Activated T-helper 1 cell treated with anti-CD3 and anti-CD28 coated beads, Interleukin-12 subunit alpha, Interleukin-12 subunit beta, Interleukin-2, Interleukin-4 antibody, amounts not matched to agents 30 ng/mL and 10 ng/mL and 1 ng/mL, durations not matched to agents 14 hours and 24 hours and 36 hours (primary cell): ENCODE data around the gene ZNF236. TPM values are rescaled to one million over a fixed set of nuclear protein-coding genes. Genes with fewer than 3 reads are reported as not detected.
A peak's percentile ranks its signal among the peaks of the same experiment; 100 is the strongest.

Experiments
- DNase-seq: peaks from one replicate; pipeline ENCODE4 v3.0.0; 2021; ENCODE audit warnings: low spot score
- H3K27ac Mint-ChIP-seq: one replicate; pipeline ENCODE4 v1.8.0; 2021; ENCODE audit warnings: mild to moderate bottlenecking, mixed read lengths
- H3K27me3 Mint-ChIP-seq: one replicate; pipeline ENCODE4 v1.8.0; 2022; ENCODE audit warnings: mild to moderate bottlenecking, moderate library complexity, mixed read lengths; ENCODE audit not compliant: insufficient read depth
- H3K36me3 Mint-ChIP-seq: one replicate; pipeline ENCODE4 v1.8.0; 2021; ENCODE audit warnings: low read depth, mixed read lengths
- H3K4me1 Mint-ChIP-seq: one replicate; pipeline ENCODE4 v1.8.0; 2021; ENCODE audit warnings: low read depth, mixed read lengths
- H3K4me3 Mint-ChIP-seq: one replicate; pipeline ENCODE4 v1.8.0; 2021; ENCODE audit warnings: mild to moderate bottlenecking, moderate library complexity, mixed read lengths
- H3K9me3 Mint-ChIP-seq: one replicate; pipeline ENCODE4 v1.8.0; 2021; ENCODE audit warnings: mixed read lengths
- intact Hi-C: fragments of 100-400 bp; cut with micrococcal nuclease; formaldehyde crosslinking; loops from one replicate; pipeline ENCODE4 v1.15.1; 2024
- total RNA-seq: library from RNA; stranded (reverse); gene quantifications from 2 replicates; pipeline ENCODE4 v1.2.3, GENCODE V29; 2022

ZNF236 gene
- total RNA-seq, 1 donor from 2014 or later = 18.0 TPM

DNA sequence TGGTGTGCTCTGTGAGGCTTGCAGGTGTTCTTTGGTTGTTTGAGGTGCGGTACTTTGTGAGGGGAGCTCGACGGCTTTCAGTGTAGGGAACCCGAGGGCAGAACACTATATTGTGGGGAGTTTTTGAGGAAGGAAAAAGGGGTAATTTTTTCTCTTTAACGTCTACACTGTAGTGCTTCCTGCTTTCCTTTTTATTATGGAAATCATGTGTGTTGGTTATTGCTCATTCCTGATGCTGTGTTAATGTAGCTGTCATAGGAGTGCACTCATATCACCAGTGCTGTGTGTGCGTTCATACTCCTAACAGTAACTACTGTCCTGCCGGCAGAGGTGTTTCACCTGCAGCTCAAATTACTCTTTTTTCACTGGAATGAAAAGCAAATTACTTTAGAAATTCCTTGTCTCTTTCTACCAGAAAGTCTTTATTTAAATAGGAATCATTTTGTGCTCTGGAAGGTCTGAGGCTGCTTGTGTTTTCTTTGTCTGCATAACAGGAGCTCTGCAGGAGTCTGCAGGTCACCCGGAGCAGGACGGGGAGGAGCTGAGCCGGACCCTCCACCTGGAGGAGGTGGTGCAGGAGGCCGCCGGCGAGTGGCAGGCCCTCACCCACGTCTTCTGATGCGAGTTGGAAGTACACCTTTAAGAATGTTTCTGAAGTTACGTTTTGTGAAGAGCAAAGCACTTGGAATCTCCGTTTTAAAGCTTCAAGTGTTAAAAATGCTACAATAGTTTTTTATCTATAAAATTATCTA is 145.5 kb downstream of the ZNF236 start:
- Mint-ChIP-seq H3K27ac (no peak overlapping the region), H3K9me3 (no peaks in the 10 kb centered on the region), H3K27me3 (no peaks in the 10 kb centered on the region), H3K4me1 (peaks cover 30% of the 10 kb centered on the region), H3K36me3 (peaks cover 18% of the 10 kb centered on the region), H3K4me3 (no peak overlapping the region)
- no peak for DNase-seq
- intact Hi-C loops = no loop called here

GRCh38 chr18:76970770-76971559 is 148.6 kb downstream of the ZNF236 start:
- Mint-ChIP-seq H3K9me3 (no peaks in the 10 kb centered on the region), H3K27me3 (no peaks in the 10 kb centered on the region), H3K36me3 (peaks cover 3% of the 10 kb centered on the region), H3K4me1 (no peaks in the 10 kb centered on the region), H3K27ac (no peak overlapping the region), H3K4me3 (no peak overlapping the region)
- no peak for DNase-seq
- intact Hi-C loops = no loop called here

GRCh38 chr18:76972241-76972640 is 149.9 kb downstream of the ZNF236 start:
- intact Hi-C loops = no loop called here
- Mint-ChIP-seq H3K27me3 (no peaks in the 10 kb centered on the region), H3K36me3 (peaks cover 3% of the 10 kb centered on the region), H3K9me3 (no peaks in the 10 kb centered on the region), H3K27ac (no peak overlapping the region), H3K4me3 (no peak overlapping the region), H3K4me1 (no peaks in the 10 kb centered on the region)
- no peak for DNase-seq

DNA sequence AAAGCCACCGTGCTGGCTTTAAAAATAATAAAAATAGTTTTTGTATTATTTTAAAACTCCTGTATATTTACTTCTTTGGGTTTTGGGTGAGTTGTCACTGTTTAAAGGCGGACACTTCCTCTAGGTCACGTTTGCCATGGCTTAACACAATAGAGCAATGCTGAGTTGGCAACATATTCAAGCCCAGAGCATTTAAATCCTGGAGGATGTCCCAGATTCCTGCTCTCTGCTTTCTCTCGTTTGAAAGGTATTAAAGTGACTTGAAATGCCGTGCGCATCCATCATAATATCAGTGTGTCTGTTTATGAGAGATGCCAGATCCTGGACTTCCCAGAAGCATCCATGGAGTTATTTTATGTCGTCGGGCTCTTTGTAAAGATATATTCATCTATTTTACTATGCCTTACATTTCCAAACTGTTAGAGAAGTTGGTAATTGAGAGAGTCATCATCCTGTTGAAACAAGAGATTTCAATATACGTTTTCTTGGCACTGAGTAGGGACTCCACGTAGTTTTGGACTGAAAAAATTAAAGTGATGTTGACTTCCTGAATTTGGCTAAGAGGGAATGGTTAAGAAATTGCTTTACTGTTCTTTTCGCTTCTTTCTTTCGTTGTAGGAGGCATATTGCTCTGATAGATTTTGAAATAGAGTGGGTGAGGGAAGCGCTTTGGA is 150.6 kb downstream of the ZNF236 start:
- H3K4me3 Mint-ChIP-seq = no peak overlapping the region
- no peaks in the 10 kb centered on the region for H3K4me1 Mint-ChIP-seq
- no peak for DNase-seq
- no peak overlapping the region for H3K27ac Mint-ChIP-seq
- no peaks in the 10 kb centered on the region for H3K27me3 Mint-ChIP-seq
- intact Hi-C loops = no loop called here
- no peaks in the 10 kb centered on the region for H3K9me3 Mint-ChIP-seq
- peaks cover 3% of the 10 kb centered on the region for H3K36me3 Mint-ChIP-seq

- no peak overlapping the region for H3K27ac Mint-ChIP-seq
- DNase-seq = no peak
- intact Hi-C loops = no loop called here
- no peaks in the 10 kb centered on the region for H3K27me3 Mint-ChIP-seq
- no peaks in the 10 kb centered on the region for H3K4me1 Mint-ChIP-seq
- no peak overlapping the region for H3K4me3 Mint-ChIP-seq
- H3K9me3 Mint-ChIP-seq = no peaks in the 10 kb centered on the region
- peaks cover 3% of the 10 kb centered on the region for H3K36me3 Mint-ChIP-seq
These were observed 151.3 kb downstream of the ZNF236 start for GRCh38 chr18:76973520-76974266.

- Mint-ChIP-seq H3K4me1 (no peaks in the 10 kb centered on the region), H3K9me3 (no peaks in the 10 kb centered on the region), H3K27me3 (no peaks in the 10 kb centered on the region), H3K4me3 (no peak overlapping the region), H3K27ac (no peak overlapping the region), H3K36me3 (peaks cover 3% of the 10 kb centered on the region)
- intact Hi-C loops = no loop called here
- DNase-seq = no peak
These were observed 152.0 kb downstream of the ZNF236 start for GRCh38 chr18:76974386-76974785.

DNA sequence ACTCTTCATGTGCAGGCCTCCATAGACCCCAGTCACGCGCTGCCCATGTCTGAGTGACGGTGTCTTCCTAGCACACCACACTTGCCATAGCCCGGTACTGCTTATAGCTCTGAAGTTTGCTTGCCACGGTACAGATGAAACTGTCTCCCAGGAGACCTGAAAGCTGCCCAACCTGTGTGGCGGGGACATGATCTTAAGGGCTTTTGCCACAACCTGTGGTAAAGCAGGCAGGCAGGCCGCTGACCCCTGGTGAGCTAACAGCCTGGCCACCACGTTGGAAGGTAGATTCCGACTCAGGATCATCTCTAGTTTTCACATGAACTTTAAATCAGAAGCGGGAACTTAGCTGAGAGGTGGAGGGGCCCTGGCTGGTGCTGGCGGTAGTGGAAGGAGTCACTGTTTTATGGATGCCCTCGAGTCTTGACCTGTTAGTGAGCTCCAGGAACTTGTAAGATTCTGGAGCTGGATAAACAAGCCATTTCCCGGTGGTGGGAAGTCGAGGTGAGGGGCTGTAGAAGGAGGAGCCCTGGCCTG is 153.3 kb downstream of the ZNF236 start:
- H3K4me1 Mint-ChIP-seq = no peaks in the 10 kb centered on the region
- DNase-seq = no peak
- intact Hi-C loops = no loop called here
- H3K36me3 Mint-ChIP-seq = peaks cover 3% of the 10 kb centered on the region
- H3K27ac Mint-ChIP-seq = peak overlapping the region; percentile 34
- H3K9me3 Mint-ChIP-seq = no peaks in the 10 kb centered on the region
- no peaks in the 10 kb centered on the region for H3K27me3 Mint-ChIP-seq
- H3K4me3 Mint-ChIP-seq = no peak overlapping the region

DNA sequence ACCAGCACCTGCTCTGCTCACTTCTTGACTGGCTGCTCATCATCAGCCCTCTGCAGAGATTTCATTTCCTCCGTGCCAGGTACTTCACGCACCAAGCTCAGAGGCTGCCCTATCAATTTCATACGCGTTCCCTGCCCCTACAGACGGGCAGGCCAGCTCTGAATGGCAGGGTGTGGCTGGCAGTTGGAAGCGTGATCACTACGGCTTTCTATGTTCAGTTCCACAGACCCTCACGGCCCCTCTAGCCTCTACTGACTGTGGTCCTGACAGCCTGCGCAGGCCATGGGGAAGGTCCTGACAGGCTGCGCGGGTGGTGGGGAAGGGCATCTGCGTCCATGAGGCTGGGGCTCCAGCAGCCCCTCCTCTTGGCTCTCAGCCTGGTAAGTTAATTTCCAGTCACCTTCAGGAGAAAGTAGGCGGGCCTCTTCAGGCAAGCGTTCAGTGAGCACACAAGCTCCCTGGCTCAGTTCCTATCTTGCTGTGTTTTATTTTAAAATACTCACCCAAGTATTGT is 154.8 kb downstream of the ZNF236 start:
- Mint-ChIP-seq H3K27me3 (no peaks in the 10 kb centered on the region), H3K4me3 (no peak overlapping the region), H3K4me1 (no peaks in the 10 kb centered on the region), H3K9me3 (no peaks in the 10 kb centered on the region), H3K27ac (no peak overlapping the region), H3K36me3 (peaks cover 2% of the 10 kb centered on the region)
- DNase-seq = no peak
- intact Hi-C loops = no loop called here

- H3K9me3 Mint-ChIP-seq = no peaks in the 10 kb centered on the region
- H3K27ac Mint-ChIP-seq = no peak overlapping the region
- intact Hi-C loops = no loop called here
- DNase-seq = no peak
- no peaks in the 10 kb centered on the region for H3K27me3 Mint-ChIP-seq
- no peak overlapping the region for H3K4me3 Mint-ChIP-seq
- H3K36me3 Mint-ChIP-seq = no peaks in the 10 kb centered on the region
- H3K4me1 Mint-ChIP-seq = no peaks in the 10 kb centered on the region
These were observed 155.4 kb downstream of the ZNF236 start for GRCh38 chr18:76977684-76978232.

GRCh38 chr18:76978616-76979015 is 156.3 kb downstream of the ZNF236 start:
- H3K36me3 Mint-ChIP-seq = no peaks in the 10 kb centered on the region
- peaks cover 2% of the 10 kb centered on the region for H3K27me3 Mint-ChIP-seq
- no peak overlapping the region for H3K4me3 Mint-ChIP-seq

GRCh38 chr18:76979111-76979751 is 156.9 kb downstream of the ZNF236 start:
- intact Hi-C loops = no loop called here
- H3K27me3 Mint-ChIP-seq = peaks cover 2% of the 10 kb centered on the region
- no peak overlapping the region for H3K27ac Mint-ChIP-seq
- no peak overlapping the region for H3K4me3 Mint-ChIP-seq
- DNase-seq = no peak
- H3K4me1 Mint-ChIP-seq = peaks cover 10% of the 10 kb centered on the region
- no peaks in the 10 kb centered on the region for H3K36me3 Mint-ChIP-seq
- H3K9me3 Mint-ChIP-seq = no peaks in the 10 kb centered on the region

More at GRCh38 chr18:76978616-76979015, 156.3 kb downstream of the ZNF236 start:
- DNase-seq = no peak
- no peaks in the 10 kb centered on the region for H3K9me3 Mint-ChIP-seq
- peaks cover 8% of the 10 kb centered on the region for H3K4me1 Mint-ChIP-seq
- intact Hi-C loops = no loop called here
- no peak overlapping the region for H3K27ac Mint-ChIP-seq
